GM18873 (cell line): ENCODE data around the gene CCNF.

Source experiments
- ATAC-seq: cut with Tn5 transposase; IDR thresholded peaks from one replicate; pipeline ENCODE4 v1.9.1; 2021; ENCODE audit warnings: mild to moderate bottlenecking, moderate library complexity, moderate number of reproducible peaks; ENCODE audit not compliant: unreplicated experiment, low FRiP score

Gene CCNF

GRCh38 chr16:2498531-2499253, 69.4 kb downstream of the CCNF start:
- ATAC-seq, result no peak

- ATAC-seq, result no peak
Observed at GRCh38 chr16:2499454-2499853, 70.2 kb downstream of the CCNF start.

GRCh38 chr16:2499890-2500429, 70.7 kb downstream of the CCNF start:
- ATAC-seq, result no peak

- no peak for ATAC-seq
Observed at GRCh38 chr16:2500430-2500917, 71.2 kb downstream of the CCNF start.

- ATAC-seq, result no peak
Observed at GRCh38 chr16:2500918-2501750, 71.9 kb downstream of the CCNF start.

- ATAC-seq, result no peak
Observed at GRCh38 chr16:2501946-2502895, 73.0 kb downstream of the CCNF start.

GRCh38 chr16:2505695-2506094, 76.4 kb downstream of the CCNF start:
- no peak for ATAC-seq

GRCh38 chr16:2507052-2507659, 77.9 kb downstream of the CCNF start:
- ATAC-seq, result peak; percentile 45

GRCh38 chr16:2507665-2508064, 78.4 kb downstream of the CCNF start:
- ATAC-seq, result no peak
